Mucosa of descending colon (tissue), 3 donors: ENCODE data around the gene TTC7B. TPM values are rescaled to one million over a fixed set of nuclear protein-coding genes. Genes with fewer than 3 reads are reported as not detected.

Experiments used
- ATAC-seq: fragments of 200-7000 bp; cut with Tn5 transposase; one replicate; pipeline ENCODE4 v1.9.1; 2020; ENCODE audit warnings: mild to moderate bottlenecking, moderate library complexity
- DNase-seq, 3 donors: peaks; one replicate each; pipeline ENCODE4 v3.0.0-alpha.2; 2020
- H3K36me3 ChIP-seq: fragments of 200-600 bp; one replicate; pipeline ENCODE4 v1.8.0; 2021; ENCODE audit warnings: low read depth, mild to moderate bottlenecking
- H3K4me1 ChIP-seq: fragments of 200-600 bp; one replicate; pipeline ENCODE4 v1.8.0; 2021; ENCODE audit warnings: low read depth, mild to moderate bottlenecking
- H3K4me3 ChIP-seq: fragments of 200-600 bp; one replicate; pipeline ENCODE4 v1.8.0; 2021; ENCODE audit warnings: mild to moderate bottlenecking
- H3K9me3 ChIP-seq: fragments of 200-600 bp; one replicate; pipeline ENCODE4 v1.8.0; 2021; ENCODE audit warnings: mild to moderate bottlenecking
- CTCF ChIP-seq: fragments of 200-600 bp; IDR thresholded peaks from one replicate; pipeline ENCODE4 v1.8.0; 2022; ENCODE audit warnings: antibody characterized with exemption, mild to moderate bottlenecking
- intact Hi-C, 2 donors: fragments of 100-400 bp; cut with DNase I in 1 of 2; cut with micrococcal nuclease in 1 of 2; formaldehyde crosslinking; loops; one replicate each; pipeline versions ENCODE4 v1.11.0 to v1.11.1; 2022; cut with DNase I, micrococcal nuclease
- total RNA-seq, 3 donors: library from RNA; stranded (reverse); fragmentation: NEBNext Ultra II Directional in 2 of 3; extraction: Animal tissue kit (Norgen Biotek cat#: 25700) in 2 of 3; gene quantifications; one replicate each; pipeline versions ENCODE4 v1.2.1 to v1.2.4, GENCODE V29; 2021 to 2023
- donor health status: DM: no; HTN: no; CAD: no; lungs with moderate emphysema.
- donor health status: DM: no; HTN: no; CAD: no.
- donor health status: DM: no; HTN: yes; CAD: no.

The TTC7B gene
- total RNA-seq, 3 donors from 2014 or later, result 6.0 to 72.8 (median 10.0) TPM

- intact Hi-C loops, result no loop called here
- ATAC-seq, result no peak
- Histone ChIP-seq H3K9me3 (no peaks in the 10 kb centered on the region), H3K4me1 (no peaks in the 10 kb centered on the region), H3K4me3 (no peak overlapping the region), H3K36me3 (no peaks in the 10 kb centered on the region)
- no peak for TF ChIP-seq CTCF
- no peak for DNase-seq
These were observed 140.8 kb downstream of the TTC7B start for GRCh38 chr14:90675399-90675798.

- Histone ChIP-seq H3K36me3 (no peaks in the 10 kb centered on the region), H3K9me3 (no peaks in the 10 kb centered on the region), H3K4me1 (no peaks in the 10 kb centered on the region), H3K4me3 (no peak overlapping the region)
- intact Hi-C loops, result no loop called here
- no peak for TF ChIP-seq CTCF
- DNase-seq (no peak), ATAC-seq (no peak)
These were observed 141.5 kb downstream of the TTC7B start for GRCh38 chr14:90674716-90675115.

GRCh38 chr14:90674043-90674670 lies 142.1 kb downstream of the TTC7B start:
- ATAC-seq, result no peak
- H3K4me1 ChIP-seq, result no peaks in the 10 kb centered on the region
- intact Hi-C loops, result no loop called here
- no peak for DNase-seq
- no peak for TF ChIP-seq CTCF
- no peak overlapping the region for H3K4me3 ChIP-seq
- H3K36me3 ChIP-seq, result no peaks in the 10 kb centered on the region
- no peaks in the 10 kb centered on the region for H3K9me3 ChIP-seq

GRCh38 chr14:90671382-90672234 lies 144.6 kb downstream of the TTC7B start:
- intact Hi-C loops, result no loop called here
- Histone ChIP-seq H3K4me1 (peaks cover 7% of the 10 kb centered on the region), H3K4me3 (no peak overlapping the region), H3K9me3 (no peaks in the 10 kb centered on the region), H3K36me3 (no peaks in the 10 kb centered on the region)
- TF ChIP-seq CTCF, result no peak
- ATAC-seq, result no peak
- DNase-seq, result no peak

GRCh38 chr14:90669731-90670130 lies 146.5 kb downstream of the TTC7B start:
- no peak for ATAC-seq
- no peaks in the 10 kb centered on the region for H3K36me3 ChIP-seq
- intact Hi-C loops, result no loop called here
- no peak for TF ChIP-seq CTCF
- no peak overlapping the region for H3K4me3 ChIP-seq
- no peak for DNase-seq
- H3K9me3 ChIP-seq, result no peaks in the 10 kb centered on the region
- H3K4me1 ChIP-seq, result peaks cover 10% of the 10 kb centered on the region
